HG02840 (cell line): ENCODE data around the gene NUDCD3.

Experiments used
- ATAC-seq: cut with Tn5 transposase; IDR thresholded peaks from one replicate; pipeline ENCODE4 v1.9.1; 2021; ENCODE audit warnings: mild to moderate bottlenecking, moderate library complexity, moderate number of reproducible peaks; ENCODE audit not compliant: unreplicated experiment, low FRiP score

NUDCD3 gene

GRCh38 chr7:44373418-44373740 lies 117.1 kb downstream of the NUDCD3 start:
- no peak for ATAC-seq

- no peak for ATAC-seq
These were observed 117.7 kb downstream of the NUDCD3 start for GRCh38 chr7:44372560-44373417.

- no peak for ATAC-seq
These were observed 121.6 kb downstream of the NUDCD3 start for GRCh38 chr7:44368885-44369284.

GRCh38 chr7:44368455-44368854 lies 122.0 kb downstream of the NUDCD3 start:
- ATAC-seq: no peak

GRCh38 chr7:44367475-44368043 lies 122.9 kb downstream of the NUDCD3 start:
- no peak for ATAC-seq

- no peak for ATAC-seq
These were observed 123.5 kb downstream of the NUDCD3 start for GRCh38 chr7:44366986-44367385.

GRCh38 chr7:44353668-44354067 lies 136.8 kb downstream of the NUDCD3 start:
- no peak for ATAC-seq

- no peak for ATAC-seq
These were observed 141.3 kb downstream of the NUDCD3 start for GRCh38 chr7:44348851-44349781.

- ATAC-seq: no peak
These were observed 142.2 kb downstream of the NUDCD3 start for GRCh38 chr7:44348300-44348699.

- no peak for ATAC-seq
These were observed 142.8 kb downstream of the NUDCD3 start for GRCh38 chr7:44347546-44348114.

GRCh38 chr7:44346063-44346462 lies 144.4 kb downstream of the NUDCD3 start:
- ATAC-seq: no peak

- no peak for ATAC-seq
These were observed 149.1 kb downstream of the NUDCD3 start for GRCh38 chr7:44341401-44341800.

- ATAC-seq: no peak
These were observed 151.9 kb downstream of the NUDCD3 start for GRCh38 chr7:44338600-44338999.

- no peak for ATAC-seq
These were observed 154.0 kb downstream of the NUDCD3 start for GRCh38 chr7:44336491-44336890.

GRCh38 chr7:44335184-44335583 lies 155.3 kb downstream of the NUDCD3 start:
- no peak for ATAC-seq

GRCh38 chr7:44334734-44335097 lies 155.7 kb downstream of the NUDCD3 start:
- ATAC-seq: no peak

- ATAC-seq: no peak
These were observed 156.3 kb downstream of the NUDCD3 start for GRCh38 chr7:44333911-44334733.

- ATAC-seq: no peak
These were observed 158.8 kb downstream of the NUDCD3 start for GRCh38 chr7:44331682-44332081.

GRCh38 chr7:44330331-44330730 lies 160.1 kb downstream of the NUDCD3 start:
- ATAC-seq: no peak

GRCh38 chr7:44329888-44330287 lies 160.6 kb downstream of the NUDCD3 start:
- no peak for ATAC-seq
